Upper lobe of right lung (tissue), 1 donor: ENCODE results near the gene NDUFS3. TPM values are rescaled to one million over a fixed set of nuclear protein-coding genes. Genes with fewer than 3 reads are reported as not detected.
A peak's percentile ranks its signal among the peaks of the same experiment; 100 is the strongest.

ENCODE experiments used
- ATAC-seq: fragments of 200-7000 bp; cut with Tn5 transposase; one replicate; pipeline ENCODE4 v1.9.1; 2020; ENCODE audit warnings: mild to moderate bottlenecking, moderate library complexity
- DNase-seq: peaks from one replicate; pipeline ENCODE4 v3.0.0-alpha.2; 2020
- H3K27ac ChIP-seq: fragments of 200-600 bp; one replicate; pipeline ENCODE4 v1.8.0; 2022
- H3K27me3 ChIP-seq: fragments of 200-600 bp; one replicate; pipeline ENCODE4 v1.8.0; 2022; ENCODE audit warnings: mild to moderate bottlenecking
- H3K36me3 ChIP-seq: fragments of 200-600 bp; one replicate; pipeline ENCODE4 v1.8.0; 2022
- H3K4me1 ChIP-seq: fragments of 200-600 bp; one replicate; pipeline ENCODE4 v1.8.0; 2022
- H3K4me3 ChIP-seq: fragments of 200-600 bp; one replicate; pipeline ENCODE4 v1.8.0; 2022; ENCODE audit warnings: mild to moderate bottlenecking
- H3K9me3 ChIP-seq: fragments of 200-600 bp; one replicate; pipeline ENCODE4 v1.8.0; 2022
- CTCF ChIP-seq: fragments of 200-600 bp; IDR thresholded peaks from one replicate; pipeline ENCODE4 v1.8.0; 2022; ENCODE audit warnings: antibody characterized with exemption
- intact Hi-C: fragments of 100-400 bp; cut with DNase I; formaldehyde crosslinking; loops from one replicate; pipeline ENCODE4 v1.11.0; 2022
- total RNA-seq: library from RNA; stranded (reverse); fragmentation: NEBNext Ultra II Directional; extraction: Animal tissue kit (Norgen Biotek cat#: 25700); gene quantifications from one replicate; pipeline ENCODE4 v1.2.1, GENCODE V29; 2021
- donor health status: DM: no; HTN: yes; CAD: no; lungs with severe emphysema.

The NDUFS3 gene
- total RNA-seq, 1 donor from 2014 or later: 76.2 TPM

- H3K27me3 ChIP-seq: no peaks in the 10 kb centered on the region
- no peaks in the 10 kb centered on the region for H3K9me3 ChIP-seq
- H3K27ac ChIP-seq: no peak overlapping the region
- H3K4me3 ChIP-seq: no peak overlapping the region
- no peaks in the 10 kb centered on the region for H3K4me1 ChIP-seq
- DNase-seq (no peak), ATAC-seq (no peak)
- TF ChIP-seq CTCF: no peak
- intact Hi-C loops: no loop called here
- no peaks in the 10 kb centered on the region for H3K36me3 ChIP-seq
These were observed 27.0 kb downstream of the NDUFS3 start for GRCh38 chr11:47605921-47606320.

- ATAC-seq (no peak), DNase-seq (no peak)
- H3K4me1 ChIP-seq: no peaks in the 10 kb centered on the region
These were observed 27.9 kb downstream of the NDUFS3 start for GRCh38 chr11:47606731-47607130.

GRCh38 chr11:47607380-47607779 lies 28.5 kb downstream of the NDUFS3 start:
- intact Hi-C loops: no loop called here
- DNase-seq (no peak), ATAC-seq (peak; percentile 32)
- Histone ChIP-seq H3K36me3 (no peaks in the 10 kb centered on the region), H3K27ac (no peak overlapping the region), H3K4me3 (no peak overlapping the region), H3K27me3 (no peaks in the 10 kb centered on the region), H3K9me3 (no peaks in the 10 kb centered on the region), H3K4me1 (no peaks in the 10 kb centered on the region)
- no peak for TF ChIP-seq CTCF

More at GRCh38 chr11:47606731-47607130, 27.9 kb downstream of the NDUFS3 start:
- no peak for TF ChIP-seq CTCF
- Histone ChIP-seq H3K9me3 (no peaks in the 10 kb centered on the region), H3K4me3 (no peak overlapping the region), H3K27me3 (no peaks in the 10 kb centered on the region), H3K27ac (no peak overlapping the region), H3K36me3 (no peaks in the 10 kb centered on the region)
- intact Hi-C loops: no loop called here

GRCh38 chr11:47609675-47610074 lies 30.8 kb downstream of the NDUFS3 start:
- no peaks in the 10 kb centered on the region for H3K36me3 ChIP-seq
- intact Hi-C loops: no loop called here
- no peak for ATAC-seq

GRCh38 chr11:47611348-47611794 lies 32.5 kb downstream of the NDUFS3 start:
- TF ChIP-seq CTCF: no peak
- DNase-seq (no peak), ATAC-seq (peak; percentile 79)
- no peaks in the 10 kb centered on the region for H3K4me1 ChIP-seq
- H3K27me3 ChIP-seq: no peaks in the 10 kb centered on the region
- H3K9me3 ChIP-seq: no peaks in the 10 kb centered on the region
- intact Hi-C loops: no loop called here
- H3K36me3 ChIP-seq: no peaks in the 10 kb centered on the region
- no peak overlapping the region for H3K27ac ChIP-seq
- H3K4me3 ChIP-seq: no peak overlapping the region

More at GRCh38 chr11:47609675-47610074, 30.8 kb downstream of the NDUFS3 start:
- no peak overlapping the region for H3K4me3 ChIP-seq
- H3K4me1 ChIP-seq: no peaks in the 10 kb centered on the region
- no peak overlapping the region for H3K27ac ChIP-seq
- DNase-seq: no peak
- no peaks in the 10 kb centered on the region for H3K27me3 ChIP-seq
- no peak for TF ChIP-seq CTCF
- no peaks in the 10 kb centered on the region for H3K9me3 ChIP-seq

GRCh38 chr11:47615249-47615648 lies 36.4 kb downstream of the NDUFS3 start:
- no peak overlapping the region for H3K27ac ChIP-seq
- no peak overlapping the region for H3K4me3 ChIP-seq
- intact Hi-C loops: no loop called here
- peaks cover 25% of the 10 kb centered on the region for H3K36me3 ChIP-seq
- DNase-seq (no peak), ATAC-seq (no peak)
- no peak for TF ChIP-seq CTCF
- H3K9me3 ChIP-seq: no peaks in the 10 kb centered on the region
- no peaks in the 10 kb centered on the region for H3K27me3 ChIP-seq
- peaks cover 5% of the 10 kb centered on the region for H3K4me1 ChIP-seq
